Testis (tissue), 2 donors: Measurements from ENCODE around the gene KPNA3.

ENCODE experiments used
- CTCF ChIP-seq, 3 experiments: fragments of 450-650 bp in 2 of 3; fragments of 200-600 bp in 1 of 3; sonication (generic) in 1 of 3; IDR thresholded peaks; one replicate each; pipeline ENCODE4 v1.5.1; 2016 to 2019; ENCODE audit warnings: antibody characterized with exemption in 3 of 3, mild to moderate bottlenecking in 2 of 3, moderate library complexity in 1 of 3
- POLR2A ChIP-seq: fragments of 450-650 bp; IDR thresholded peaks from one replicate; pipeline ENCODE4 v1.6.1; 2017; ENCODE audit warnings: antibody characterized with exemption, mild to moderate bottlenecking, moderate library complexity

GRCh38 chr13:49683489-49683888 is 109.0 kb downstream of the KPNA3 start:
- no peak for TF ChIP-seq POLR2A
- TF ChIP-seq CTCF (IDR thresholded peaks at IDR 0.05) = no peak
